HG03354 (cell line): ENCODE data around the gene KDM6A.
A peak's percentile ranks its signal among the peaks of the same experiment; 100 is the strongest.
"Not testable (repeated sequence)": the region's sequence is repeated elsewhere in the genome, so short reads cannot be mapped to it uniquely, and the experiment has no call there.

Experiments
- ATAC-seq: cut with Tn5 transposase; IDR thresholded peaks from one replicate; pipeline ENCODE4 v1.9.1; 2021; ENCODE audit warnings: mild to moderate bottlenecking; ENCODE audit not compliant: unreplicated experiment, poor library complexity, severe bottlenecking

The KDM6A gene

GRCh38 chrX:44882635-44883034 lies 9.6 kb downstream of the KDM6A start:
- ATAC-seq, result no peak

GRCh38 chrX:44884944-44885343 lies 12.0 kb downstream of the KDM6A start:
- no peak for ATAC-seq

GRCh38 chrX:44889824-44890223 lies 16.8 kb downstream of the KDM6A start:
- ATAC-seq, result no peak

GRCh38 chrX:44890247-44890646 lies 17.3 kb downstream of the KDM6A start:
- ATAC-seq, result no peak

- ATAC-seq, result not testable (repeated sequence)
These were observed 17.7 kb downstream of the KDM6A start for GRCh38 chrX:44890687-44891086.

- ATAC-seq, result no peak
These were observed 18.7 kb downstream of the KDM6A start for GRCh38 chrX:44891642-44892041.

GRCh38 chrX:44896876-44897186 lies 23.8 kb downstream of the KDM6A start:
- ATAC-seq, result no peak

GRCh38 chrX:44897539-44897938 lies 24.6 kb downstream of the KDM6A start:
- no peak for ATAC-seq

- ATAC-seq, result peak; percentile 57
These were observed 25.6 kb downstream of the KDM6A start for GRCh38 chrX:44898411-44899221.

- ATAC-seq, result no peak
These were observed 27.0 kb downstream of the KDM6A start for GRCh38 chrX:44899946-44900345.

- ATAC-seq, result no peak
These were observed 30.1 kb downstream of the KDM6A start for GRCh38 chrX:44903107-44903506.

- peak; percentile 53 for ATAC-seq
These were observed 31.0 kb downstream of the KDM6A start for GRCh38 chrX:44903830-44904530.

GRCh38 chrX:44904542-44905115 lies 31.6 kb downstream of the KDM6A start:
- ATAC-seq, result no peak

- ATAC-seq, result peak; percentile 62
These were observed 33.1 kb downstream of the KDM6A start for GRCh38 chrX:44906041-44906440.

- no peak for ATAC-seq
These were observed 33.6 kb downstream of the KDM6A start for GRCh38 chrX:44906542-44906941.

GRCh38 chrX:44908153-44908552 lies 35.2 kb downstream of the KDM6A start:
- ATAC-seq, result no peak

- no peak for ATAC-seq
These were observed 35.8 kb downstream of the KDM6A start for GRCh38 chrX:44908827-44909226.

GRCh38 chrX:44910508-44910907 lies 37.5 kb downstream of the KDM6A start:
- ATAC-seq, result not testable (repeated sequence)

- not testable (repeated sequence) for ATAC-seq
These were observed 38.1 kb downstream of the KDM6A start for GRCh38 chrX:44911074-44911600.

GRCh38 chrX:44913656-44914531 lies 40.9 kb downstream of the KDM6A start:
- ATAC-seq, result peak; percentile 71
